ENCODE results near the gene TREML2. TPM values are rescaled to one million over a fixed set of nuclear protein-coding genes. Genes with fewer than 3 reads are reported as not detected.
"Not testable (repeated sequence)": the region's sequence is repeated elsewhere in the genome, so short reads cannot be mapped to it uniquely, and the experiment has no call there.

Gene TREML2
- total RNA-seq, 1 donor from 2014 or later = under 0.01 TPM

DNA sequence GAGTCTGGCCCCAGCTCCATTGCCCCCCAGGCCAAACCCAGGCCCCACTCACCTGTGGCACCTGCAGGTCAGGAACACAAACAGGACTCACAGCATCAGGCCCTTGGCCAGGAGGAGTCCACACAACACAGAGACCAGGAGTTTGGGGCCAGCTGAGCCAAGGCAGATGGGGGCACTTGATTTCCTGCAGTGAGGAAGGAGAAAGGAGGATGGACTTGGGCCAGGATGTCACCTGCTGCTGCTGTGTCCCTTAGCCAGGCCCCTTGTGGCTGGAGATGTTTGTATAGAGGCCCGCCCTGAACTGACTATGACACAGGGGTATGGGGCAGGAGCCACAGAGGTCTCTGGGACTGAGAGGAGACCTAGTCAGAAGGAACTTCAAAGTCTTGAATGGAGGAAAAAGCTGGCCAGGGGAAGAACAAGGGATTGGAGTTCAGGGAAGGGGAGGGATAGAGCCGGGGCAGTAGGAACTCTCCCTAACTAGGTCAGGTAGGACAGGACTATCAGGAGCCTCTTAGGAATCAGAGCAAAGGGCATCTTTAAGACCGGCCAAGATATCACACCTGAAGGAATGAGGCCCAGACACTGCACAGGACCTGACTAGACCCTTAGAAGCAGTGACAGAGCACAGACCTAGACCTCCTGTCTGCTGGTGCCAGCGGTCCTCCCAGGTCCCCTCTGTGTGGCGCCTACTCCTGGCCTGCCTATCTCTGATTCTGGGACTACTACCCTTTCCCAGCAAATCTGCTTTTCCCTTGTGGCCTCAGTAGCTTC lies 8.8 kb upstream of the TREML2 start:
- FAIRE-seq (no peak), DNase-seq (ENCODE audit: low spot score in 2 of 2) (no peak)

DNA sequence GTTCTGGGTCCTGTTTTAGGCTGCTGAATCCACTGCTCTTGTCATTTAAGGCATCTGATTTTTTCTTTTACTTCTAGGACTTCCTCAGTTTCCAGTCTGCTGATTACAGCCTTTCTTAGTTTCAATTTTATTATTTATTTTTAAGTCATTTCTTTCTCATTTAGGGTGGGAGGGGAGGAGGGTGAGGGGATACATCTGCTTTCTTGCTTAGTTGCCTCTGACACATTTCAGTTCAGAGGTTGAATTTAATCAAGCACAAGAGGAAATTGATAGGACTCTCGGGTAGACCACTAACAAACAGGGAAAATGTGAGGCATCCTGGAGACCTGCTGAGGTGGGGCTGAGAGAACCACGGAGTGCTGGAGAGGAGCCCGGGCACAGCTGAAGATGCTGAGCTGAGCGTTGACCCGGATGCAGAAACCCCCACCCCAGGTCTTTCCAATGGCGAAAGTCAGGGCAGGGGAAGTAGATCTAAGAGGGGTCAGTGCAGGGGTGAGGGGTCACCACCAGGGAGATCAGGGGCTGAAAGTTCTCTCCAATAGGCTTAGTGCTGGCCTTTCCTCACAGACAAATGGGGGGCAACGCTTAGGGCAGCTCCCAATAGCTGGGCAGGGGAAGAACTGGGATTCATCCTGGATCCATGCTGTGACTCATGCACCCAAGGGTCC lies 7.6 kb upstream of the TREML2 start:
- DNase-seq (ENCODE audit: low spot score in 2 of 2) (no peak), FAIRE-seq (no peak)

DNA sequence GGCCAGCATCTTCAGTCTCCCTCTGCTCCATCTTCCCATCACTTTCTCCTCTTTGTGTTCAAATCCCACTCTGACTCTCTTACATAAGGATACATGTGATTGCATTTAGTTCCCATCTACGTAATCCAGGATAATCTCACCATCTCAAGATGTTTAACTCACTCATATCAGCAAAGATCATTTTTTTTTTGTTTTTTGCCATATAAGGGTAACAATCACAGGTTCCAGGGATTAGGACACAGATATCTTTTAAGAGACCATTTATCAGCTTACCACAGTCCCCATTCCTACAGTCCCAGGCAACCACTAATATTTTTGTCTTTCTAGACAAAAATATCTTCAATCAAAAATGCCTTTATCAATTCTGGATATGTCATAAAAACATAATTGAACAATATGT lies 3.2 kb upstream of the TREML2 start:
- FAIRE-seq = no peak
- no peak for DNase-seq (ENCODE audit: low spot score in 2 of 2)

DNA sequence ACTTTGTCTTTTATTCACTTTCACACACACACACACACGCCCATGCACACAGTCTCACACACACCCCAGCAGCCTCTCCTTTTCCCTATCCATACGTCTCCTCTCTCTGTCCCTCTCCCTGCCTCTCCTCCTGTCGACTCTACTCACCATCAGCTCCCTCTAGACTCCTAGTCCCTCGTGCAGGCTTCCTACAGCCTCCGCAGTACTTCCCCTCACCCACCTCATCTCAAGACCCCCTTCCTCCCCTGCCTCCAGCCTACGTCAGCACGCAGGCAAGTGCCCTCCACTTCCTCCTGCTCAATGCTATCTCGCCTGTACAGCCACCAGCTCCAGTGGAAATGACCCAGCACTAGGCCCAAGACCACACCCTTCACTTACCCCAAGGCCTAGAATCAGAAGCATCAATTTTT lies 820 bp upstream of the TREML2 start:
- DNase-seq (ENCODE audit: low spot score in 2 of 2) (no peak), FAIRE-seq (no peak)

DNA sequence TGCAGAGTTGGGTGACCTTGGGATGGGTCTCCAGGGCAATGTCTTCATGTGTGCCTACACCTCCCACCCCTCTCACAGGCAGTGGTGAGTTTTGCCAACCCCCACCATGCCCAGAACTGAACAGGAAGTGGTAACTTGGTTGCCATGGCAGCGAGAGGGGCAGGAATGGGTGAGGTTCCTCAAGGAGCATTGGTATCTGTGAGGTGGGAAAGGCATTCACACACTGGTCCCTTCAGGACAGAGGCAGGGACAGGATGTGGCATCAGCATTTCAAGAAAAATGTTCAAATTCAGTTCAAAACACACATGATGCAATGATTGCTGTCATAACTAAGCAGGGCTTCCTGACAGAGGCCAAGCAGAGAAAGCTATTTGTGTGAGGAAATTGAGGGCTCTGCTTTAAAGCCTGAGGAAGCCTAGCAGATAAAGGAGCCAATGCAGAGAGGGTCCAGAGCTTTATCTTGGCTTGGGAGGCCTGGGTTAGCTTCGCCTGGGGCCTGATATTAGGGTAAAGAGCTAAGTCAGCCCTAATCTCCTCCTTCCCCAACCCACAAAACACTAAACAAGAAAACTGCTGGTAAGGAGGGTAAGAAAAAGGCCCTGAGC lies 551 bp downstream of the TREML2 start:
- no peak for DNase-seq (ENCODE audit: low spot score in 2 of 2)
- no peak for FAIRE-seq

DNA sequence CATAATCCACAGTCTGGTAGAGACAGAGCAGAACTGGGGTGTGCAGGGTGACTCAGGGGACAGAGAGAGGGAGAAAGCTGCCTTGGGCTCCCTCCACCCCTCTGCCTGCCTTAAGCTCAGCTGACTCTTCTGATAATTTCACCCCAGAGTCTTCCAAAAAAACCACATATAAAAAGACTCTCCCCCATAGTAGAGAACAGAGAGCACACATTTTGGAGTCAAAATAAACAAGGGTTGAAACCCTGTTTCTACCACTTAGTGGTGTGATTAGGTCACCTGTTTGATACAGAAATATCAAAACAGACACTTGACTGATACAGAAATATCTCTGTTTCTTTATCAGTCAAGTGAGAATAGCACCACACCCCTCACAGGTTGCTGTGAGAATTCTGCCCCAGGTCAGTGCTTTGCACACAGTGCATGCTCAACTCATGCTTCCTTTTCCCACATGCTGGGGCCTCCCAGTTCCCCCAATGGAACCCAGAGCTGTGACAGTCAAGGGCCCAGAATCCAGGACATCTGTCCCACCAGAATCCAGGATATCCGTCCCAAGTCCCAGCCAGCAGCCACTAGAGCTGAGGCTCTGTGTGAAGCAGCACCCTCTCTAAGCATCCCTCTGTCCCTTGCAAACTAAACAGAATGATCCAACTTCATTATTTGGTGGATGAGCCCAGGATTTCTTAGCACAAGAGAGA lies 1.2 kb downstream of the TREML2 start:
- FAIRE-seq (no peak), DNase-seq (ENCODE audit: low spot score in 2 of 2) (no peak)

DNA sequence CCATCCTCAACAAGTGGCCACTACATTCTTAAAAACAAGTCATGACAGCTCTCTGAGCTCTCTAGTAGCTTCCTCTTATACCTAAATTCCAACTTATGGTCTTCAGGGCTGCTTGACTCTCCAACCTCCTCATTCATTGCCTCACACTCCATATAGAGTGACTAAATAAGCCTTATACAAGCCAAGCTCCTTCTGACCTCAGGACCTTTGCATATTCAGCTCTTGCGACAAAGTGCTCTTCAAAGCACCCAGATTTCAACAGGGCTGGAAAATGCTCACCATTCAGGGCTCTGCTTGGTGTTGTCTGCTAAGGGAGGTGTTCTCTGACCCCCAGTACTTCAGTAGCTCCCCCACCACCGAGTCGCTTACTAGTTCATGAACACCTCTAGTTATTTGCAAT lies 3.7 kb downstream of the TREML2 start:
- FAIRE-seq (no peak), DNase-seq (ENCODE audit: low spot score in 2 of 2) (no peak)

DNA sequence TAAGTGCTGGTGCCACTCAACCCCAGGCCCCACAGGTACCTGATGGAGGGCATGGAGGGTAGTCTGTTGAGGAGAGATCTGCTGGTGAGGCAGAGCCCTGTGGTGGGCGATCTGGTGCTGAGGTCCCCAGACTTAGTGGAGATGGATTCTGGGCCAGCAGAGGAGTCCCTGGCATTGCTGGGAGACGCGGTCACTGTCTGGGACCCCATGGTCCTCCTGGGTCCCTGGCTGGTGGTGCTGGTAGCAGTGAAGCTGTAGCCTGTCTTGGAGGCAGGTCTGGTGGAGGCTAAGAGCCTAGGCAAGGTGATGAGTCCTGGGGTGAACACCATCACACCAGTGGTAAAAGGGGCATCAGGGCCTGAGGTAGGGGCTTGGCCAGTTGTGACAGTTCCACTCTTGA lies 6.6 kb downstream of the TREML2 start:
- DNase-seq (ENCODE audit: low spot score in 2 of 2) (no peak), FAIRE-seq (no peak)

DNA sequence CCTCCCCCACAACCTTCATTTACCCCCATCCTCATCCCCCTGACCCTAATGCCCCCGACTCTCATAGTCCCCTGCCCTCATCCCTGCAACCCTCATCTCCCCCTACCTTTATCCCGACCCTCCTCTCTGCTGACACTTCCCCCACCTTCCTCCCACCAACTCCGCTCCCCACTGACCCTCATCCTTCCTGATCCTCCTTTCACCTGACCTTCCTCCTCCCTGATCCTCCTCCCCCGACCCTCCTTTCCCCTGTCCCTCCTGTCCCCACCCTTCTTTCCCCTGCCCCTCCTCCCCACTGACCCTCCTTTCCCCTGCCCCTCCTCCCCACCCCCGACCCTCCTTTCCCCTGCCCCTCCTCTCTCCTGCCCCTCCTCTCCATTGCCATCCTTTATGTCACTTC lies 7.1 kb downstream of the TREML2 start:
- FAIRE-seq (no peak), DNase-seq (ENCODE audit: low spot score in 2 of 2) (no peak)

DNA sequence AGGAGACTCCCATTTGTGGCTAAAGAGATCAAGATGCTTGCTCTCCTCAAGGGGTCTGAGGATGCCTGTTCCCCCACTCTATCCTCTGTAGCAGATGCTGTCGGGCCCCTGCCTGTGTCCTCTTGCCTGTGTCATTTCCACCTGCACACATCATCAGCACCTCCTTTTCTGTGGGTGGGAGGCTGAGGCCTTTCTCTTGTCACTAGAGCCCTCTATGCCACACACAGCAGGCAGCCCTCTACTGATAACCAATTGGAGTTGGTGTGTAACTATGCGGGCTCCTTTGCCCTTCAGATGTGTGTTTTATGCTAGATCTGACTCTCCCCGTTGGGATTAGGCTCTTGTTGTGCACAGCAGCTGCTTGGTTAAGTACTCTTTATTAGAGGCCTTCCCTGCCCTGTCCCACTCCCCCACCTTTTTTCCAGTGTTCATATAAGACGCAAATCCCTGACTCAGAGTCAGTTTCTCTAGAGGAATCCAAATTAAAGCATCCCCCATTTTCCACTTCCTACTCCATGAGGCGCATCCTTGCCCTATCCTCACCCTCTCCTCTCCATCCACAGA lies 7.7 kb downstream of the TREML2 start:
- FAIRE-seq (no peak), DNase-seq (ENCODE audit: low spot score in 2 of 2) (no peak)

DNA sequence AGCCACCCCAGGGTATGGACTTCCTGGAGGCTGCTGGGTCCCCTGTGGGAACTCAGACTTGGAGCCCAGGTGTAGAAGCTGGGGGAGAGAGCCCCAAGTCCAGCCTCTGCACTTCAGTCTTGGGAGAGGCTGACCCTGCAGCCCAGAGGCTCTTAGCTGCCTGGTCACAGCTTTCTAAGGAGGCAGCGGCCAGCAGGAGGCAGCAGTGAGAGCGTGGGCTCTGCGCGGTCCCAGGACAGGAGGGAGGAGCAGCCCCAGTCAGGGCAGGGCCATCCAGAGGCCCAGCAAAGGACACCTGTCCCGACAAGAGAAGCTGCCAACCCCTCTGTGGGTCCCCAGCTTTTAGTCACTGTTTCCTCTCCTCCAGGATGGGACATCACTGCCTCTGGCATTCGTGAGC lies 9.4 kb downstream of the TREML2 start:
- FAIRE-seq (no peak), DNase-seq (ENCODE audit: low spot score in 2 of 2) (no peak)

DNA sequence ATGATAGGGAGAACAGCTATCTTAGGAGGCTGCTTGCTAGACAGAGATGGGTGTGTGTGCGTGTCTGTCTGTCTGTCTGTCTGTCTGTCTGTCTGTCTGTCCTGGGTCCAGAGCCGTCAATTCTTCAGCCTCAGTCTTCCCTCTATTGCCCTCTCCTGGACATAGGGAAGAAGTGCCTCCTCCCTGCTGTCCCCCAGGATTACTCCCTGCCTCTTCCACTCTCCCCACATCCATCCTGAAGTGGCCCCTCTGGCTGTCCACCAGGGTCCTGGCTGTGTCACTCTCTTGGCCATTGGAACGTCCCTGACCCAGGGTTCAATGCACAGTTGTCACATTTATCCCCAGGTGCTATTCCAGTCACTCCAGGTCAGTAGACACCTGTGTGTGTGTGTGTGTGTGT lies 10.2 kb downstream of the TREML2 start:
- FAIRE-seq (no peak), DNase-seq (ENCODE audit: low spot score in 2 of 2) (no peak)

DNA sequence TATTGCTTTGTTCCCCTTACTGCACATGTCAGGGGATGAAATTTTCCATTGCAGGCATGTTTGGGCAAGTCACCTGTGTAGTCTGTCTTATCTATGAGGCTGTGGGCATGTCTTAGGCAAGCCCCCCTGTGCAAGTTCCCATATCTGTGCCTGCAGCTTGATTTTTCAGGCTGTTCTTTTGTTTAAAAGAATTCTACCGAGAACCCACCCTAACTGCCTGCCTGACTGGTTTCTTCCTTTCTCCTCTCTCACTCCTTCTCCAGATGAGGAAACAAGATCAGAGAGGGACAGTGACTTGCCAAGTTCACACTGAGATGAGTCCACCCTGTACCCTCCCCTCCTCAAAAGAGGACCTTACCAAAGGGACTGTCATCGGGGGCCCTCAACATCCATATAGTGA lies 11.0 kb downstream of the TREML2 start:
- FAIRE-seq (no peak), DNase-seq (ENCODE audit: low spot score in 2 of 2) (no peak)

DNA sequence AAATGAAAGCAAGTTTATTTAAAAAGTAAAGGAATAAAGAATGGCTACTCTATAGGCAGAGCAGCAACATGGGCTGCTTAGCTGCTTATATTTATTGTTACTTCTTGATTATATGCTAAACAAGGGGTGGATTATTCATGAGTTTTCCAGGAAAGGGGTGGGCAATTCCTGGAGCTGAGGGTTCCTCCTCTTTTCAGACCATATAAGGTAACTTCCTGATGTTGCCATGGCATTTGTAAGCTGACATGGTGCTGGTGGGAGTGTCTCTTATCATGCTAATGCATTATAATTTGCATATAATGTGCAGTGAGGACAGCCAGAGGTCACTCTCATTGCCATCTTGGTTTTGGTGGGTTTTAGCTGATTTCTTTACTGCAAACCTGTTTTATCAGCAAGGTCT lies 11.9 kb downstream of the TREML2 start:
- DNase-seq (ENCODE audit: low spot score in 2 of 2); FAIRE-seq: not testable (repeated sequence)

DNA sequence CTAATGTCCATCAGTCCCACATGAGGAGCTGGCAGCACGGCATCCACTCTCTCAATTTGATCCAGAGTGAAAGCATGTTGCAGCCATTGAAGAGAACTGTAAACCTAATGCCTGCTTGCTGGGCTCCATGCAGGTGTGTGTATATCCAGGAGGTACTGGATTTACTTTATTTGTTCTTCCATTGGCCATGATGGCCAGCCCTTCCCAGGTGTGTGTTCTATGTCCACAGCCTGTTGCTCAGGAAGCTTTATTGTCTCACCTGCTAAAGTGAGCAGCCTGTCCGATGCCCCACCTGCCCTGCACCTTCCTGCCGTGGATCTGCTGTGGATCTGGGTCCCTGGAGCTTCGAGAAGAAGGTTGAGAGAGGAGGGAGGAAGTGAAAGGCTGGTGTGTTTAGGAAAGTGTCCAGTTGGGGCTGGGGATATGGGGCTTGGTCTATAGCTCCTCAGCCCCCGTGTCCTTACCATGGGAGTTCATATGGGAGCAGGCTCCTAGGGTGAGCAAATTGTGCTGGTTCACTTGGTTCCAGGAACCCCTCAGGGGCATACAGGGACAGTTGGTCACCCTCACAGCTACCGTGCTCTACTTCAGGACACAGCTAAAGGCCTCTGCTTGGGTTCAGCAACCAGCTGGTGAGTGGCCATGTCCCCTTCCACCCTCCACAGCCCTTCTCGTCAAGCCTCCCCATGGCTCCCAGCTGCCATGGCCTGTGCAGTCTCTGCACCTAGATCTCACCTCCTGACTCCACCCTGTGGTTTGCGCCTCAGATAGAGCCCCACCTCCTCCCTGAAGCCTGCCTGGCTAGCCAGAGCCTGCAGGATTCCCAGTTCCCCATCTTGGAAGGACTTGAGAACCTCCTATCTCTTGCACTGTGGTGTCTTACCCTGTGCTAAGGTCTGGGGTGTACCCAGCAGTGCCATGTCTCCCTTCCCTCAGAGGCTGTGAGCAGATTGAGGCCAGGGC lies 12.7 kb downstream of the TREML2 start:
- no peak for DNase-seq (ENCODE audit: low spot score in 2 of 2)
- FAIRE-seq = no peak

DNA sequence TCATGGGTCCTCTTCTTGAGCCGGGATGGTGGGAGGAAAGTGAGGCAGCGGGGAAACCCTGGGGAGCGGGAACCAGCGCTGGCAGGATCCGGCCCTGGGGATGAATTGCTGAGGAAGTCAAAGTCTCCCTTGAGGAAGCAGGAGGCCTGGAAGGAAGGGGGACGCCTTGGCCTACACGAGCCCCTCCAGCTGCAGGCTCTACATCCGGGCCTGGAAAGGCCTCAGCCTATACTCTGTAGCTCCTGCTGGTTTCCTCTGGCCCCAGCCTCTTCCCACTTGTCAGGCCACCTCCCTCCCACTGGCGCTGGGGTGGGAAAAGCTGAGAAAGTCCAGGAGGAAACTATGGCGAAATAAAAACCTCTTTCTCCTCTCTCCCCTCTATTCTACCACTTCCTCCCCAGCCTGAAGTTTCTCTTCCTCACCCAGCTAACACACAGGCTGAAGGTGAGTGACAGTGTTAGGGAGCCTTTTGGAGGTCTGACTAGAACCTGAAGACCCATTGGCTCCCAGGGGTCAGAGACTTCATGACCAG lies 14.9 kb downstream of the TREML2 start:
- DNase-seq (ENCODE audit: low spot score in 2 of 2) (no peak), FAIRE-seq (no peak)

DNA sequence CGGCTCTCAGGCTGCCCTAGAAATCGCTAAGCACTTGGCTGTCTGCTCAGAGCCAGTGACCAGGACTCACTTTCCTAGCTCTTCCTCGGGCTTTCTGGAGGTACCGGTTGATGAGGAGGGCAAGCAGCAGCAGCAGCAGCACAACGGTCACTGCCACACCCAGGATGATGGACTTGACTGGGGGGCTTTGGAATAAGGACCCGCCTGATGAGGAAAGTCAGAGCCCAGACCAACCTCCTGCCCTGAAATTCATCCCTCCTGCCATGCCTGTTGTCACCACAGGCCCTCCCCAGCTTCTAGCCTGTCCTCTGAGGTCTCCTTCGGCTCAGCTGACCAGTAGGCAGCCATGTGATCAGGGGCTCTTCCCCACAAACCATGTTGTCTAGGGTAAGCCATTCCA lies 16.2 kb downstream of the TREML2 start:
- DNase-seq (ENCODE audit: low spot score in 2 of 2) (no peak), FAIRE-seq (no peak)

DNA sequence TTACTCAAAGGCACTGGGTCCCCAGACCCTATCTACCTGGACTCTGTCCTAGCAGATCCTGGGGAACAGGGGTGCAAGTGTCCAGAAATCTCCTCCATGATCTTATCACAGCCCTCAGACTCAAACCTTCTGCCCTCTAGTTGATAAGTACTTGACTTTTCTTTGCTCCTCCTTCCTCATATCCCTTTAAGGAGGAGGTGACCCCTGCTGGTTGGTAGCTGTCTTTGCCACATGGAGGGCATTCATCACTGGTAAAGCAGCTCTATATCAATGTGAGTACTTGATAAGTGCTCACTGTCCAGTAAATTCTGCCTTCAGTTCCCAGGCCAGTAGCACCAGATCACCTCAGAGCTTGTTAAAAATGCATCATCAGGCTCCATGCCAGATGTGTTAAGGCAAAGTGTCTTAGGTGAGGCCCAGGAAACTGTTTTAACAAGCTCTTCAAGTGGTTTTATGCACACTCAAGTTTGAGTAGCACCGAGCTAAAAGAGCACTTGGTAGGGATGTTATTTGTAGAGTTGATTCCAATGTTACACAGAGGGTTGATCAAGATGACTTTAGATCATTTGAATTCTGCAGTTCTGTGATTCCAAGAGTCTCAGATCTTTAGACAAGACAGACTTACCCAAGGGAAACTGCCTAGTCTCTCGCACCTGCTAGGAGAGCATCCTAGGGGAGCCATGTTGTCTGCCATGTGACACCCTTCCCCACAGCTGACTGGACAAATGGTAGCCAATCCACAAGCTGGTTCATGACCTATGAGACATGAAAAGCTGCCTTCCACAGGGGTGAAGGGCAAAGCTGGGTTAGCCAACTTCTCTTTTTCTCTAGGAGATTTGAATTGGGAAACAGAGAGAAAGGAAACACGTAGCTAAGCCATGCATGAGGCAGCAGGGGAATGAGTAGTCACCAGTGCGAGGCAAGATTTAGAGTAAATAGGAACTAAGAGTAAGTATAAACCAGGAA lies 18.6 kb downstream of the TREML2 start:
- FAIRE-seq = no peak
- DNase-seq (ENCODE audit: low spot score in 2 of 2) = no peak
